Cortex of kidney (tissue), 1 donor: ENCODE data around the gene LRRC63.
"Not testable (repeated sequence)": the region's sequence is repeated elsewhere in the genome, so short reads cannot be mapped to it uniquely, and the experiment has no call there.

ENCODE experiments used
- DNase-seq: peaks from one replicate; lab custom pipeline; 2025; lab: John Stamatoyannopoulos, UW

The LRRC63 gene, protein sequence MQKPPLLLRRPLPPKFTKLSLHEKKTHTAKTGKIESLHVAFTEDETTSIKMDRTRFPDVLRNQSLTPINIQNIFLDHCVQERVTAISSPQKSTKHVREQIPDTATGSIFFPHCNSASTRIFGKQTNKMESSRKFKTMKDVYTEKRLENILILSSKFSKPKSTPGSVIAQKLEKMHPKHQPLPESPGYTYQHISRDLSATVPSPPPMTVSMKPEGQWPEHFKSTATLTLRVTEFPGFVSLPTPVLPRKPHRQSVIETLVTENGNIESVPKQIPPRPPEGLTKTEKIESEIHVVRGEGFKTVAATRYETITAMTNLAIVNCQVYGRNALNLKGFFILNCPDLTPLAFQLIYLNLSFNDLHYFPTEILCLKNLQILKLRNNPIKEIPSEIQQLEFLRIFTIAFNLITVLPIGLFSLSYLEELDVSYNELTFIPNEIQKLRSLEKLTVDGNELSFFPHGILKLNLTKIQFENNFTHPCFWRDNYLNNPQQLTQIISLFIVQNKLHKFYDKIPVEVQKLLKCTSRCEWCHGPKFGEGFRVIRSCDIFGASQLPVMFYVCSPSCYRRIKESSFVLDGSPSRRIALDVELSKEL

DNA sequence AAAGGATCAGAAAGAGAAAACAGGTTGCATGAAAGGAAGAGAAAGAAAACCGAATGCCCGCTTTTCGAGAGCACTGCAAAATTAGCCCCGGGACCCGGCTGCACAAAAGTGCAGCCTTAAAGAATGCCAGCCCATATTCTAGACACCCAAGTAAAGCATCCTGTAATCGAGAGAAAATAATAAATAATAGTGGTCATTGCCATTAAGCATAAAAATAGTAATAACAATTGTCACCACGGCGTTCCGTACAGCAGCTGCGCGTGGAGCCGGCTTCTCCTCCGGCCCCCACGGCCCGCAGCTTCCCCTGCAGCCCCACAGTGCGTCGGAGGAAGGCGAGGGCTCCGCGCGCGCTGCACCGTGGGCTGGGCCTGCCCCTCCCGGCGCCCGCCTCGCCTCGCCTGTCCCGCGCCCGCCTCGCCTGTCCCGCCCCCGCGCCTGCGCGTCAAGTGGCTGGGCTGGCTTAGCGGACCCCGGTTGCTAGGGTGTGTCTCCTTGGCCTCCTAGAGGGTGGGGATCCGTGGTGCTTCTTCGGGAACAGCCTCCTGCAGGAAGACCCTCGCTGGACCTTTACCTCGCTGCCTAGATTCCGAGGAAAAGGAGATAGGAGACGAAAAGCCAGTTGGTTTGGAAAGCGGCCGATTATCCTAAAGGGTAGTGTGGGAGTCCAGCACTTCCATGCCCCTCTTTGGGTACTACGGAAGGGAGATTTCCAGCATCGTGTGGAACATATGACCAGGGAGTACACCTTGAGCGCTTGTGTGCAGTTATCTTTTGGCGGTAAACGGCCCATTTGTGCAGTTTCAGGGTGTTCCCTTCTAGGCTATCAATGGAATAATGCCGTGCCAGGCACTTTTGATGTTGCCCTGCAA is at the start of gene LRRC63:
Gene LRRC63 (plus strand): TSS at position 446 of the 869 bp plus-strand sequence. CDS start 1,107 bp downstream, outside the sequence.
- no peak for DNase-seq

DNA sequence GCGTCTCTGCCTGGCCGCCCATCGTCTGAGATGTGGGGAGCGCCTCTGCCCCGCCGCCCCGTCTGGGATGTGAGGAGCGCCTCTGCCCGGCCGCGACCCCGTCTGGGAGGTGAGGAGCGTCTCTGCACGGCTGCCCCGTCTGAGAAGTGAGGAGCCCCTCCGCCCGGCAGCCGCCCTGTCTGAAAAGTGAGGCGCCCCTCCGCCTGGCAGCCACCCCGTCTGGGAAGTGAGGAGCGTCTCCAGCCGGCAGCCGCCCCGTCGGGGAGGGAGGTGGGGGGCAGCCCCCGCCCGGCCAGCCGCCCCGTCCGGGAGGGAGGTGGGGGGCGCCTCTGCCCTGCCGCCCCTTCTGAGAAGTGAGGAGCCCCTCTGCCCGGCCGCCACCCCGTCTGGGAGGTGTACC is 49.0 kb upstream of the LRRC63 start:
- not testable (repeated sequence) for DNase-seq

DNA sequence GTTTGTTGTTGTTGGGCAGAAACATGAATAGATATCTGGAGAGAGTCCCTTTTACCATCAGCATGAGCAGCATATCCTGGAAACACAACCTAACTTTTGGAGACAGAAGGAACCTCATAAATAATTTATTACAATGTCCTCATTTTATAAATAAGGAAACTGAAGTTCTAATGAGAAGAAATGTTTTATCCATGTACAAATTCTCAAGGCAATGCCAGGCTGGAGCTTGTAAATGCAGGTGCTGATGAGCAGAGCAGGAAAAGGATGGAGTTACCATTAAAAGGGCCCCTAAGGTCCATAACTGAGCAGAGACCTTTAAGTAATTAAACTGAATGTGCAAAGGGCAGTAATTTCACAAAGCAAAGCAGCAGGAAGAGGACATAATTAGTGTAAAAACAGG is 47.1 kb upstream of the LRRC63 start:
- no peak for DNase-seq

DNA sequence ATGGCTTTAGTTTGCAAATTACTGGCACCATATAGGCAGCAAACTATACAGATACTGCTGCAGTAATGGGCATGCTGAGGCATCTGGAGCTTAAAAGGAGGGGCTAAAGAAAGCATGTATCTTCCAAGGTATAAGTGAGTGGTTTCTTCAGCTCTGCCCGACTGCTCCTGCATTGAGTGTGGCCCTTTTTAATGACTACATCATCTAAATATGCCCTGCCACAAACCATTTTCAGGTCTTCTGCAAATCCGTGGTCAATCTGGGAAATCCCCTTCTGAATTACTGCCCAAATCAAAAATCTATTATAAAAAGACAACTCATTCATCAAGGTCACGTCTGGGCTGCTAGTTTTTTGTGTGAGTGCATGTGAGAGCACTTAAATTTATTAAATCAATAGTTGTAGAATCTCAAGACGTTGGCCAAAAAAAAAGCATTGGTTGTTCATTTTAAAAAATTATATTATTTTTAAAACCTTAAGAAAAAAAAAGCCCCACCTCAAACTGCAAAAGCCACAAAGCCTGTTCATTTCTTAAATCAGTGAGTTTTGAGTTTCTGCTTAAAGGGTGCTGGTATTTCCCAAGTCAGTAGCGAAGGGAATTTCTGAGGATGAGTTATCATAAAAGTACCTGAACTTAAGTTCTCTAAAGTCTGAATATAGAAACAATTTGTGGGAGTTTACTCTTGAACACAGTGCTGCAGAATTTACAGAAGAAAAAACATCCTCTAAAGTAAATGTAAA is 46.1 kb upstream of the LRRC63 start:
- no peak for DNase-seq

DNA sequence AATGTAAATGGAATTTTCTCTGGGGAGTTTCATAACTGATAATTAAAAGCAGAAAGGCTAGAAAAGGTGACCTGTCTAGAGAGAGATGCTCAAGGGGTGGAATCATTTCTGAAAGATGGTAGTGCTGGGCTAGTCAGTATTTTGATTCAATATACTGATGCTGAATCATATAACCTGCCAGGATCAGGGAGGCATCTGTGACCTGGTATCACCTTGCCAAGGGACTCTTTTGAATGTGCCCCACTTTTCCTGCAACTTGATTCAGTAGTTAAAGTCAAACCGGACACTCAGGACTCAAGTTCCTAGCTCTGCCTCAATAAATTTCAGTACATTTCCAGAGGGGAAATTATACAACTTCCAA is 45.5 kb upstream of the LRRC63 start:
- DNase-seq: no peak

DNA sequence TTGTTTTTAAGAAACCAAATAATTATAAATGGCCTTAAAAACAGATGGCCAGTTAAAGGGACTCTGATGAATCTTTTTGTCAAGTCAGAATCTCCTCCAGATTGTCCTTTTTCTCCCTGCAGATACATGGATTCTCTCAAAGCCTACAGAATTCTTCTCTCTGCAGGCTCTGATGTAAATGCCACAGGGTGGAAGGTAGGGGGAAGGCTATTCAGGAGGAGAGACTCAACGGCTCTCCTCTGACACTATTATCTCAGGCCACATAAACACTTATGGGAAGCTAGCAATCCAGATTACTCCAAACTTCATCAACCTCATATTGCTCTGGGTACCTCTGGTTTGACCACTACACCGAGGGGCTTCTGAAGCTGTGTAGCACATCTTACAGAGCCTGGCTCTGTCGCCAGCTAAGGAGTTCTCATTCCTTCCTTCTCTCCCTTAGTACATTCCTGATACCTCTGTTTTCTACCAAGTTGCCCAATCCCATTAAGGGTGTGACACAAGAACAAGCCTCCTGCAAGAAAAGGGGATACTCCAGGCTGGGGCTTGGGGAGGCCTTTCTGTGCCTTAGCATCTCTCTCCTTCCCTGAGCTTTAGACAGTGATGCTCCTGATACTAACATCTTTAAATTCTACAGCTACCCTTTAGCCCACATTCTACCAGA is 44.6 kb upstream of the LRRC63 start:
- DNase-seq: no peak

DNA sequence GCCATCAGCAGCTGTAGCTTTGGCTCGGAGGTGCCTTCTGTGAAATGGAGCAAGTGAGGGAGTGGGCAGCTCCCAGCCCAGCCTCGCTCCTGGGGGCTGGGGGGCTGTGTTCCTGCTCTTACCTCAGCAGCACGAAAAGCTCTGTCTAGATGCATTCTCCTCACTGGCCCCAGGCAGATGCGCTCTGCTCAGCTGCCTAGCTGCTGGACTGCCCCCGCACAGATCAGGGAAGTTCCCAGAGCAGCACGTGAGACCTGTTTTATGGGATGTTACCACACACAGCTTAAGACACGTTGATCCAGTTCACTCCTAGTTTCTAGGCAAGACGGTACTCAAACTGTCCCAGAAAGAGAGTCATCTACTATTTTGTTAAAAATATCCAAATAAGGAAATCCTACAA is 43.4 kb upstream of the LRRC63 start:
- no peak for DNase-seq

DNA sequence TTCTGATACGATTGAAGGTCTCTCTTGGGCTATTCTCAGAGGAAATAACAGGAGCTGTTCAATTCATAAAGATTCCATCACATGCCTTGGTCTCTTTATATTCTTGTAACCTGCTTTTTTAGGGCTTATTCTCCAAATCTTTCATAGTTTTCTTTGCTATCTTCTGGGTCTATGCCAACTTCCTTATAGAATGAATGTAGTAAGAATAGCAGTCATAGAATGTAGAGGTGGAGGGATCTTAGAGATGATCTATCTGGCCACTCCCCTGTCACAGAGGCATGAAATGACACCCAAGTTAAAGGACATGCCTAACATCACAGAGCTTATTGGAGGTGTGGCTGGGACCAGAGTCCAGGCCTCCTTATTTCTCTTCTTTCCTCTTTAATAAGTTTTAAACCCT is 42.9 kb upstream of the LRRC63 start:
- DNase-seq: no peak

DNA sequence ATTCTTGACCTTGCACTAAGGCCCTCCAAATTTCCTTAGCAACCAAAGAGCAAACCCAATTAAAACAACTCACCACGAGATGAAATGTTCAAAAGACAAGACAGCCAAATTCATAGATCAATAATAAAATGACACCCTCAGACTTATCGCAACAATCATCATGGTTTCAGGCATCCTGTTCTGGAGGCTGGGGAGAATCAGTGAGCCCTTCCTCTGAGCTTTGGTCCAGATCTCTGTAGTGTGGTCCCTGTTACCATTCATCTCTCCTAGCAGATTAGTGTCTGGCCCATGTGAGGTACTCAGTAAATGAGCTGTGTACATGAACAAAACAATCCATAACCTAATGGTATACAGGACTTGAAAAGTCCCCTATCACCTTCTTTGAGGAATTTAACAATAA is 42.0 kb upstream of the LRRC63 start:
- DNase-seq: no peak

DNA sequence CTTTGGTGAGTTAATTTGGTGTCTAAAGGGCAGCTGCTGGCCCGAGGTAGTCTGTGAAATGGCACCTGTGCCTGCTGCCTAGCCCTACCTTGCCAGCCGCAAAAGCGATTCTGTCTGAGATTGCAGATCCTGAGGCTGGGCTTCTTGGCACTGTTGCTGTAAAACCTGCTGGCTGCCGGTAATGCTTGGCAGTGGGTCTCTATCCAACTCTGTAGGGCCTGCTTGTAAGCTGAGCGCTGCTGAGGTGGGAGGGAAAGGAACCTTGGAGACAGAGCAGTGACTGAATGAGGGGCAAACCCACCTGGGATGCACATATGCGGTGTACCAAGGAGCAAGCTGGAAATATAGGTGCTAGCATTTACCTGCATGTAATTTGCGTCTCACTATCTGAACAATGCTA is 41.5 kb upstream of the LRRC63 start:
- no peak for DNase-seq

DNA sequence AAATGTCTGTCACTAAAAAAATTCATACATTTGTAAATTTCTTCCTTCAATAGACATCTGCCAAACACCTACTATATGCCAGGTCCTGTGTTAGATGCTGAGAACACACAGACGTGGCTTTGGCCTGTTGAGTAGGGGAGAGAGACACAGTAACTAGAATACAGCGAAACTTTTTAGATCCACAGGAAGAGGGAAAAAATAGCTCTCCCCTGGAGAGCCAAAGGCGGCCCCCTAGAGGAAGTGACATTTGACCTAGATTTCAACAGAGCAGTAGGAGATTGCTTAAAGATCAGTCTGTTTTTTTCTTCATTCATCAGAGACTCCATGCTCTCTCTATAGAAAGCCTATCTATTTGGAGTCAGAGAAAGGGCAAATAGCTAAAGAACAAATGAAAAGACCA is 41.0 kb upstream of the LRRC63 start:
- no peak for DNase-seq

DNA sequence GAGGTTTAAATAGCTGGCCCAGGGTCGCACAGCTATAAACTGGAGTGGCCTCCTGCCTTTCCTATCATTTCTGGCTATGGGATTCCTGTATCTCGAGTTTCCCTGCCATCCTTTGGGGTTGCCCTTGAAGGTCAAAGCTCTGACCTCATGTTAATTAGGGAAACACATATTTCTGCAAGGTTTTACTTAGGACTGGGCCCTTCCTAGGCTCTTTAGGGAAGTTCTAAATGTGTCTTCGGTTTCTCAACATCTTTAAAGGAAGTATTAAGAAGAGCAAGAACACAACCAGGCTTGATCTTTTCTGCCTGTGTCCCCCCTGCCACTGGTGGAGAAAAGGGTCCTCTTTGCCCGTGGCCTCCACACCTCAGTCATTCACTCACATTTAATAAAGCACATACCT is 40.5 kb upstream of the LRRC63 start:
- DNase-seq: no peak

DNA sequence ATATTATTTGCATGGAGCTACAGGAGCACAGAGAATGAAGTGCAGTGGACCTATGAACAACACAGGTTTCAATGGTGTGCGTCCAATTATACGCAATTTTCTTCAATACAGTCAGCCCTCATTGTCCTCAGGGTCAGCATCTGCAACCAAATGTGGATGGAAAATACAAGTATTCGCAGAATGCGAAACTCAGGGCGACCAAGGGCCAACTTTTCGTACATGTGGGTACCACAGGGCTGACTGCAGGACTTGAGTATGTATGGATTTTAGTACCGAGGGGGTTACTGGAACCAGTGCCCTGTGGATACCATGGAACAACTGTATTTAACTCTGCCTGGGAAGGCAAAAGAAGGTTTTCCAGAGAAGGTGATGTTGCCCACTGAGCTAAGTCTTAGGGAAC is 40.0 kb upstream of the LRRC63 start:
- no peak for DNase-seq

DNA sequence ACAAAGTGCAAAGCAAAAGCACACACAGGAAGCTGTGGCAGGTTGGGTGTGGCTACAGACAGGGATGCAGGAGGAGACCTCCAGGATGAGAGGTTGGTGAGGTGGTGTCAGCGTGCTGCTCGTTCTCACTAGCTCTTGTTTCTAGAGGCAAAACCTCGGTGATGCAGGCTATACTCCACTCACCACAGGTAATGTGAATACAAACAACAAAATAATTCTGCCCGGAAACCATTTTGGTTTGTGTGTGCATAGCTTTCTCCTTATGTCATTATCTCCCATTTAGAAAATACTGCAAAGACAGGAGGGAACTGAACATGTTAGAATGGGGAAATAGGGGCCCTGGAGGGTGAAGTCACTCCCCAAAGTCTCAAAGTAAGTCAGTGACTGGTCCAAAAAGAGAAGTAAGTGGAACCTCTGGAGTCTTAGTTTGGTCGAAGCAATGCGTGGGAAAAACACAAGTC is 39.2 kb upstream of the LRRC63 start:
- DNase-seq: no peak

DNA sequence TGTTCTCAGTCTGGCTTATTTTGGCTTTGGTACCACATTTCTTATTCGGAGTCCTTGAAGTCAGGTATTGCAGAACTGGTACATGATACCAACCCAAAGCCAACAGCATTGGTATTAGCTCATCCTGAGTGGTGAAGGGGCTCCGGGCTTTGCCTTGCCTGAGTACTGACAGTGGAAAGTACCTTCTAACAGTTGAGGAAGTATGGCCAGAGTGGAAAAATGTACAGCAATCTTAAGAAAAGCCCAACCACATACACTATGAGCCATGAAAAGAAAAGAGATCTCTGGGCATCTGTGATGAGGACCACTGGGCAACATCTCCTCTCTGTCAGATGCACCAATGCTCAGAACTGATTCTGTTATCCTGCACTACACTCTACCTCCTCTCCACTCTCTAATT is 38.1 kb upstream of the LRRC63 start:
- DNase-seq: no peak

DNA sequence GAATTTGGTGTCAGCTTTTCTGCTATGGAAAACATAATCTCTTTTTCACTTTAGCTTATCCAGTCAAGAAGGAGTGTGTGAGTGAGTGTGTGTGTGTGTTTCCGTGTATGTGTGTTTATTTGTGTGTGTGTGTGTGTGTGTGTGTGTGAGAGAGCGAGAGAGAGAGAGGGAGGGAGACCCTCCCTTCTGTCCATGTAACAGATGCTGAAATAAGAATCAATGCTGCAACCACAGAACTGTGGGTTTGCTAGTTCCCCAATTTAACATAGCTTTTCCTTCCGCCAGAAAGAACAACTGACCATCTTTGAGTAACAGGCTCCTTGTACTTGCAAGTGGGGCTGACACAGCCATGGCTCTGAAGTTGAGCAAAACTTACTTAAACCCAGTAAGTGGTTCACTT is 35.0 kb upstream of the LRRC63 start:
- DNase-seq: no peak

DNA sequence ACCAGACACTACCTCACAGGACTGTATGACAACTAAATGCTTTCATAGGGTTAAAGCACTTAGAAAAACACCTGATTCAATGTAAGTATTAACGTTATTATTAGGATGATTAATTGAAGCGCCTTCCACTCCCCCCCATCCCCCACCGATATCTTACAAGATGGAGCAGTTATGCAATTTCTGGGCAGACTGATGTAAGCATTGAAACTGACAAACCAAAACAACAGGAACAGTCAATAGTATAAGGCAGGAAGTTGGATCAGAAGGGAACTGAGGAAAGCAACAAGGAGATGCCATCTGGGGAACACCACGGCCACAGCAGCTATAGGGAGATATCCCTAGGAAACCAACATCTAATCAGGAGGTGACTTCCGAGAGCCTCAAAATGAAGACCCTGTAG is 33.6 kb upstream of the LRRC63 start:
- no peak for DNase-seq

DNA sequence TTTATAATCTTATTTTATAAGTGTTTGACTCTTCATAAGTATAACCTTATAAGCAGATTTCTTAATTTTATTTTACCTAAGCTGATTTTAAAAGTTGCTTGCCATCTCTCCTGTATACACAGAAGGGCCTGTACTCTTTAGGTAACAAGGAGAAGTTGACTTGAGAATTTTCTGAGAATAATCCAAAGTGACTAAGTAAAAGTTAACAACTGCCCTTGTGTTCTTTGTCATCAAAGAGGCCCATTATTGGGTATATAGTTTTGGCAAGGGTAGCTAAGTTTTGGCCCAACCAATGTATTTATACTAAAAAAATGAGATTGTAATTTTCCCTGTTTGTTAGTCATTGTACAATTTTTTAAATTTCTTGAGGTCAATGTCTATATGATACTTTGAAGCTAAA is 32.9 kb upstream of the LRRC63 start:
- DNase-seq: no peak

DNA sequence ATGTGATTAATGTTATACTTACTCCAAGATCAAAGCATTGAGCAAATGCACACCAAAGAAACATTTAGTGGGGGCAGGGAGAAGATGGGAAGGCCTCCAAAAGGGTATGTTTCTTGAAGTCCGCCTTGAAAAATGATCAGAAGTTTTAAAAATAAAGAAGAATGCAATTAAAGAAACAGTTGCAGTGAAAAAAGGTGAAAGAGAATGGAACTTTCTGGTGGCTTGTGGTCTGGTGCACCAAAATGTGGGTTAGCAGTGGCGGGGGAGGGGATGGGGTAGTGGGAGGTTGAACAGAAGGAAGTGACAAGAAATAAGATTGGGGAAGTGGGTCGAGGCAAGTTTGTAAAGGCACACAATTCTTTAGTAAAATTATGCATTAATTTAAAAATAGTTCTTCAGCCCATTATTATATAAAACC is 32.2 kb upstream of the LRRC63 start:
- no peak for DNase-seq

DNA sequence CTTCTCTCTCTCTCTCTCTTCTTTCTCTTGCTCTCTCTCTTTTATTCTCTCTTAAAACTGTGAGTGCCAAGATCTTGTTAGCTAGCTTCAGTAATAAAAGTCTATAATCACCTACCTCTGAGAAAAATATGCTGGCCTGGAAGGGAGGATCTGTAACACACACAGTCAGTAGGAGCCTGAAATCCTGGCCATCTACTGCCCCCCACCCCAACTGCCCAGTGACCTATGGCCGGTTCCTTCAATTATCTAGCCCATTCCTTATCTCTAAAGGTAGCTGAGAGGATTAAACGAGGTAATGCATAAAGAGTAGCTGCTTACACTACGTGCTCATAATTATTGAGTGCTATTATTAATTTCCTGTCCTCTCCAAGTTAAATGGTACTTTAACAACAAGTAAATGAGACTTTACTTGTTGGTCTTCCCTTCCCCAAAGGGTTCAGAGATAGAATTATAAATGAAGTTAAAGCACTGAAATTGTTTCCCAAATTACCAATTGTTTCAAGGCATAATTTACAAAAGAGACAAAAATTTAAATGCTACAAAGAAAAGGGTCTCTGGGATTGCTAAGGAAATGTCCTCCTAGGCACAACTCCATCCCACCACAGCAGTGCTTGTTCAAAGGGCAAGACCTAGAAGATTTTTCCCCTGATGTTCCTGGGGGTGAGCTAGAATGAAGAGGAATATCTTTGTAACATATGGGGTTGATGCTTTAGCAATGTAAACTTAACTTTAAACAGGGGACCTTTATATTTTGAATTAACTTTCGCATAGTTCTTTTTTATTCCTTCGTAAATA is 31.6 kb upstream of the LRRC63 start:
- DNase-seq: no peak

DNA sequence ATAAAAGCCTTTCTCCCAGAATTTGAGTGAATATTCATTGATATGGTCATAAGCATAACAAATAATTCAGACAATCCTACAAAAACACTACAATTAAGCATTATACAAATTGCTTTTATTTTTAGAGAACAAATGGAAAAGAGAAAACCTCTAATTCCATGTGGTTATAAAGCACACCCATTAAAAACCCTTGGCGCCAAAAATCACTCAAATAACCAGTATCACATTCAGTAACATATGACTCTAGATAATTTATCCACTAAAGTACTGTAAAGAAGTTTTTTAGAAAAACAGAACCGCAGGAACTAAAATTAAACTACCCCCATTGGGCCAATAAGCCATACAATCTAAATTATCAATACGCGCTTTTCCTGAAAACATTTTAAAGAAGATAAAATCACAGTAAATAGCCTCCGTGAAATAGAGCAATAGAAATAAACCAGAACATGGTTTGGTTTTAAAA is 30.3 kb upstream of the LRRC63 start:
- no peak for DNase-seq
